ENCODE measurements around the gene TERC. TPM values are rescaled to one million over a fixed set of nuclear protein-coding genes. Genes with fewer than 3 reads are reported as not detected.

TERC gene
- total RNA-seq, 1 experiment from 2014 or later, result 145 TPM

Other genes starting within 250 kb of the TERC start
- 8.0 and 19.1 TPM in 2 replicates for gene MECOM, start 101.3 kb downstream of the TERC start, total RNA-seq (2014; rRNA removed; shearing (Covaris generic))
- gene ACTRT3, start 4.5 kb upstream of the TERC start, total RNA-seq (2014; rRNA removed; shearing (Covaris generic)), result 2.9 and 3.3 TPM in 2 replicates
- gene MYNN, start 8.3 kb upstream of the TERC start, total RNA-seq (2014; rRNA removed; shearing (Covaris generic)), result 24.0 and 30.9 TPM in 2 replicates
- not detected in 2 replicates for gene LRRIQ4, start 47.8 kb upstream of the TERC start, total RNA-seq (2014; rRNA removed; shearing (Covaris generic))
- gene LRRC34, start 47.8 kb upstream of the TERC start, total RNA-seq (2014; rRNA removed; shearing (Covaris generic)), result not detected in 2 replicates
- gene LRRC31, start 104.9 kb upstream of the TERC start, total RNA-seq (2014; rRNA removed; shearing (Covaris generic)), result not detected in 2 replicates
- gene SAMD7, start 146.5 kb upstream of the TERC start, total RNA-seq (2014; rRNA removed; shearing (Covaris generic)), result not detected in 2 replicates
- gene SEC62, start 201.7 kb upstream of the TERC start, total RNA-seq (2014; rRNA removed; shearing (Covaris generic)), result 34.8 and 37.2 TPM in 2 replicates

Data from A172 (cell line).